Right renal pelvis (tissue), 4 donors: ENCODE measurements around the gene AFDN. TPM values are rescaled to one million over a fixed set of nuclear protein-coding genes. Genes with fewer than 3 reads are reported as not detected.

Experiments used
- DNase-seq, 4 donors: peaks; one replicate each; pipeline ENCODE4 v3.0.0-alpha.2; 2013; ENCODE audit warnings: low read depth in 4 of 4, low spot score in 3 of 4, missing footprints in 1 of 4
- polyA plus RNA-seq, 4 donors: library from polyadenylated mRNA; unstranded; fragments of 120-200 nt; gene quantifications; one replicate each; pipeline ENCODE4 v1.2.1, GENCODE V29; 2013; ENCODE audit not compliant: insufficient read length in 4 of 4

Gene AFDN
- polyA plus RNA-seq, 4 donors: 162 to 199 (median 171) TPM

DNA sequence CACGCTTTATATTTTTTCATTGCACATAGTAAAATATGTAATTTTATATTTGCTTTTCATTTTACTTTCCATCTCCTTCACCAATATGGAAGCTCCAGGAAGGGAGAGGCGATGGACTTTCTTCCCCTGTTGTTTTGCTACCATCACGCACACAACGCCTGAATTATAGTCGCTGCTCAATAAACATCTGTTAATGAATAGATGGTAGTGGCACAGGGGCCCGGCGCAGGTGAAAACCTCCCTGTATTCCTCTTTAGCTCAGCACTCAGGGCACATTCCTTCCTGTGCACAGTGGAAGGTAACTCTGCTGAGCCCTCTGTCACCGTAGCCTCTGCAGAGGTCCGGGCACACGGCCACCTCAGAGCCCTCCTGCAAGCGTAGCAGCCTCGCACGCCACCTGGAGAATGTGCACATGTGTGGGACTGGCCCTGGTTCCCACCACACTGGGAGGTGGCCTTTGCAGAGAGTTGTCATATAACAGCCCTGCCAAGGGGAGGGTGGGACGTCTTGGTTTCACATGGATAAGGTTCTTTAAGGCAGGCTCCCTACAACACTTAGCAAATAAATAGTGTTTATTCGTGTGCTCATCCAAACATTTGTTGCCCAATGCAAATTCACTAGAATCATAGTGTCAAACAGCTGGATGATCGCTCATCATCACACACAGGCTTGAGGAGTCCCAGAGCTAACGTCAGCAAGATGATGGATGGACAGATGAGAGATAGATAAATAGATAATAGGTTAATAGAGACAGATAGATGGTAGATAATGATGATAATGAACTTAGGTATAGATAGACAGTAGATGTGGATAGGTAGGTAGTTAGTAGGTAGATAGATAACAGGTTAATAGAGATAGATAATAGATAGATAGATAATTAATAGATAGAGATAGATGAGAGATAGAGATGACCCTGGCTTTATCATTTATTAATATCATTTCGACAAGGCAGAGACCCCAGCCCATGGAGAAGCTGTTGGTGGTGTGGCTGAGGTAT lies 32.3 kb upstream of the AFDN start:
- no peak for DNase-seq

DNA sequence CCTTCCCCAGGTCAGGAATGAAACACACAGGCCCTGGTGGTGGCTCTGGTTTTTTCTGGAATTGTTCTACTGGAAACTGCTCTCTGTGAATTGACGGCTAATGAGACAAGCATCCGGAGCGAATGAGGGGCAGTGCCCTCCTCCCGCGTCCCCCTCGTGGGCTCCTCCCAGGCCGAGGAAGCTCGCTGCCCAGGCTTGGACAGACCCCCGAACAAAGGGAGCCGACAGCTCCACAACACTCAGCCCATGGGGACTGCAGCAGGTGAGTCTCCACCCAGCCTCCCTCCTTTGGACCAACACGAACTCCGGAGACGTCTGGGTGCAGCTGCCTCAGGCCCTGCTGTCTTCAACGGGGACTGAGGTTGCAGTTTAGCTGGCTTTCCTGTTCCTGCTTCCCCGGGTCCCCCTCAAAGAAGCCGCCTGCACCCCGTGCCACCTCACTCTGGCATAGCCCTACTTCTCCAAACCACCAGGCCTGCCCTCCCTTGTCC lies 31.3 kb upstream of the AFDN start:
- peak in 1 of 4 donors; percentile 47 for DNase-seq

DNA sequence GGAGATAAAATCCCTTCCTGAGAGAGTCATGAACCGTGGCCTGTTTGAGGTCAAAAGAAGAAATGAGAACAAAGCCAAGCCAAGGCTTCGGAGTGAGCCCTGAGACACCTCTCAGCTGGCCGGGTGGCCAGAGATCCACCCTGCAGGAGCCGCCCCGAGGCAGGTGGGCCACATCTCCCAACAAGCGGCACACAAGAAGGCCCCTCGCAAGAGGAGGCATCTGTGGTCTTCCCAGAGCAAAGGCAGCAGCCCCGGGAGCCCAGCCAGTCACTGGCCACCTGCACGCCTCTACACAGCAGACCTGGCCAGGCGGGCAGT lies 30.9 kb upstream of the AFDN start:
- DNase-seq: no peak

DNA sequence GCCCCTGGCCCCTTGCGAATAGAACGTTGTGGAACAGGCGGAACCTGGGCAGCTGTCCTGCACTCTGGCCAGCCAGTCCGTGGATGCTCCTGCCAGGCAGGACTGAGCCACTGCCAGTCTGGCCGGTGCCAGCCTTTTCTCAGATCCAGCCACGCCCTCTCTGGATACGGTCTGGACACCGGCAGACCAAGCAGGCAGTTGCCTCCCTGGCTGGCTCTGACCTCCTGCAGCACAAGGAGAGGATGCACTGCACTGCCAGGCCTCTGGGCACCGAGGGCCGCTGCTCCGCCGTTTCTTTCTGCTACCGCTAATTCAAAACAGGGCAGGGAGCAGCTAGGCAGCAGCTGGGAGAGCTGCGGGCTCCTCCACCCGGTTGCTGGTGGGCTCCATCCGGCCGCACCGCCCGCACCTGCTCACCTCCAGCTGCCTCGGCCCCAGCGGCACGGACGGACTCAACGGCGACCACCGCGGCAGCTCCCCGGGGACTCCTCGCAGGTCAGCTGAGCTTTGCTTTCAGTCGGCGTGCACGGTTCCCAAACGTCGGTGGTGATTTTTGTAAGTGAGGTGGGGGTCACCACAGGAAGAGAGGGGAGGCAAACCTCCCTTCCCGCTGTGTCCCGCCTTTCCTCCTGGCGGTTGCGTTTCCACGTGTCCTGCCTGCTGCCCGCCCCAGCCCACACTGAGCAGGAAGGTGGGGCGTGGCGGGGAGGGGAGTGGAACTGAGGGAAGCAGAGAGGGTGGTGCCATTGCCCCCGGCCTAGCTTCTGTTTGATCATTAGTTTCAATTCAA lies 30.3 kb upstream of the AFDN start:
- DNase-seq: no peak

DNA sequence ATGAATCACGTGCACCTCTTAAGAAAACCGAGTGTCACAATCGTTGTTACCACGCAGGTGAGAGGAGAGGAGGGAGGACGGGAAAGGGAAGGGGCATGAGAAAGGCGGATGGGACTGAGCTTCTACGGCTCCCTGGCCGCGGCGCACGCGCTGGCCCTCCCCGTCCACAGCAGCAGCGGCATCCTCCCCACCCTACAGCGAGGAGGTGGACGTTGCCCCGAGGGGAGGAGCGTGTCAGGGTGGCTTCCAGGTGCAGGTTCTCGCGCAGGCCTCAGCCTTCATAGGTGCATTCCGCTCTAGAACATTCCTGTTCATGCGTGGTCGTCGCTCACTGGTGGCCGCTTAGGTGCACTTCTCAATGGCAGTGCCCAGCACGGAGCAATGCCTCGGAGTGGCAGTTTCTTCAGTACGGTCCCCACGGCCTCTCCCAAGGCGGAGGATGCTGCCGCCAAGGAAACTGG lies 29.7 kb upstream of the AFDN start:
- no peak for DNase-seq

DNA sequence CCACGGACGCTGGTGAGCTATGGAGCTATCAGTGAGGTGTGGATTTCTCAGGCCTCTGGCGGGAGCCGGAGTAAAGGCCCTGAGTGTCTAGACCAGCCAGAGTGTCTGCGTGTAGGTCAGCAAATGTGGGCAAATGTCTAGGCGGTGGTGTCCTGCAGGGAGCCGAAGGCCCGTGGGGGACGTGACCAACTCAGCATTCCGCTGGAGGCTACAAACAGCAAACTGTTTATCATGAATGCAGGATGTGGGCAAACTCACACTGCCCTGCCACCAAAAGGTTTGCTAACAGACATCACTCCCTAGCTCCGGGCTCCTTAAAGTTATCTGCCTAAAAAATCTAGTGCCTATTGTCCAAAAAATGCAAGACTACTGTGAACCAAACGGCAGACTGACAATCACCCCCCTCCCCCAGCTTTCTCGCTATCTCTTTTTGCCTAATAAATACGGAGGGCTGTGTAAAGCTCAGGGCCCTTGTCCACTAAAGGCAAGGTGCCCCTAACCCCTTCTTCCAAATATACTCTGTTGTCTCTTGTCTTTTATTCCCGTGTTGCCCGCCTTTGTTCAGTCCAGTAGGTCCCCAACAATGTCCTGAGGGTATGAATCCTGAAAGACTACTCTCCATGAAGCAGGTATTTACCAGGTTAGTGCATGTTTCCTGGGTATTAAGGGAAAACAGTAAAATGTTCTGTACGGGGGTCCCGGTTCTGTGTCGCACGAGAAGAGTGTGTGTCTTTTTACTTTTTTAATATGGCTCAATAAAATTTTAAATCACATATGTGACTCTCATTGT lies 29.0 kb upstream of the AFDN start:
- no peak for DNase-seq

DNA sequence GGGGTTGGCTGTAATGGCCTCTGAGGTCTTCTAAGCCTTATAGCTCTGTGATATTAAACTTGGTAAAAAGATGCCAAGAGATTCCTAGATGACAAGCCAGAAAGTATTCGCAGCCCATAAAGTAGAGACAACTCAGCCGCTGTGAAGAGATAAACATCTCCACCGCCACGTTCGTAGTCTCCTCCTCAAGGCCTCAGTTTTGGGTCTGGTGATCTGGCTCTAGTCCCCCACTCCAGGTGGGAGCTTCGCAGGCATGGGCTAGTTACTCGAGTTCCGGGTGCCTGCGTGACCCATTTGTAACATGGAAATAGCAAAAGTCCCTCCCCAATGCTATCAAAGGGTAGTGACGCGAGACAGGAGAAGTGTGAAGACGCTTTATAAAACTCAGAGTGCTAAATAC lies 28.3 kb upstream of the AFDN start:
- no peak for DNase-seq

DNA sequence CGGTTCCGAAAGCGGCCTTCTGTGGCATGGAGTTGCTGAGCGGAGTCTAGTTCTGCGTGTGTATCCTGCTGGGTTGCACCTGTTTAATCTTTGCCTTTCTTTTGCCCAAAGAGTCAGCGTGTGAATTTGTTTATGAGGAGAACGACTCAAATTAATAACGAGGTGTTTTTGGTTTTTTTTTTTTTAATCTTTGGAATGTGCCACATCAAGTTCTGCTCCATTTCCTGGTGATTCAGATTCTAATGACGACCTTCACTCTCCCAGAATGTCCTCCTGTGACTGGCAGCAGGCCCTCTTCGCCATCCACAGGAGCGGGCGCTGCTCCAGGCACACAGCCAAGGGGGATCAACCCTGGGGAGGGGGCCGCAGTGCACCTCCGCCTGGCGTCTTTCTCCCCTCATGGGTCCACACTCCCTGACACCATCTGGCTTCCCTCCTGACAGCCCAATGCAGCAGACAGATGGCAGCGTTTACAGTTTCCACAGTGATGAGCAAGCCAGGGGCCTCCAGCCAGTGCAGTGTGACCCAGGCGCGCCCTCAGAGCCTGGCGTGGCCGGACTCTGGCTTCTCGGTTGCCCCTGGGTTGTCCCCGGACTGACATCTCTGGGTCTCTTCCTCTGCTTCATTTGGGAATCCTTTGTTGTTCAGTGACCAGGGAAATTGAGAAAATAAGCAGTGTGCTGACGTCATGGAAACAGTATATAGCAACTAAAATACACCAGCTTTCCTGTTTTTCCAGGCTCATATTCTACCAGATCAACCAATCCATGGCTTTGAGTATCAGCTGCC lies 27.5 kb upstream of the AFDN start:
- no peak for DNase-seq

DNA sequence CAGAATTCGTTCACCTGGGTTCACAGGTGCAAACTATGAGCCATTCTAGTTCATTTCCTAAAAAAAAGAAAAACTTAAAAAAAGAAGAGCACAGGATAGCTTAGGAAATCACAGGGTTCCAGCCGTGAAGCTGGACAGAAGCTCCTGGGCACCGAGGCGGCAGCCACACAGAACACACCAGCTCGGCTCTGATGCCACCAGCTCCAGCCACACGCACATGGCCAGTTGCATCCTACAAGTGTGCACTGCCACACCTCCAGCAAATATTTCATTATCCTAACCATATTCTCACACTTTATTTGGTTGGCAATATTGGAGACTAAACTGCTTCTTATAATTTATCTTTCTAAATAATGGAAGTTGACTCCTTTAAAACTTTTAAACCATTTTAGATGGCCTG lies 26.2 kb upstream of the AFDN start:
- no peak for DNase-seq

DNA sequence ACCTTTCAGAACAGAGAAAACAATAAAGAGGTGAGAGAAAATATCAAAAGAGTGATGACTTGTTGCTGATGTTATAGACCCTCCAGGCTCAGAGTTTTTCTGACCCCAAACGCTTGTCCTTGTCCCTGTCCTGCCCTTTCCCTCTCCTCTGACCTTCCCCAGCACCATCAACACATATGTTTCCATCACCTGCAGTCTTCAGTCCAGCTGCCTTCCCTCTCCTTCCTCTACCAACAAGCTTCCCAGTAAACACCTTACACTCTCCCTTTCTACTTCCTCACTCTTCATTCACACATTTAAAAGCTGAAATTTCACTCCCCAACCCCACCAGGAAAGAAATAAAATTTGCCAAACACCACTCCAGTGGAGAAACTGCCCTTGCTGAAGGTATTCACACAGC lies 25.4 kb upstream of the AFDN start:
- DNase-seq: no peak

DNA sequence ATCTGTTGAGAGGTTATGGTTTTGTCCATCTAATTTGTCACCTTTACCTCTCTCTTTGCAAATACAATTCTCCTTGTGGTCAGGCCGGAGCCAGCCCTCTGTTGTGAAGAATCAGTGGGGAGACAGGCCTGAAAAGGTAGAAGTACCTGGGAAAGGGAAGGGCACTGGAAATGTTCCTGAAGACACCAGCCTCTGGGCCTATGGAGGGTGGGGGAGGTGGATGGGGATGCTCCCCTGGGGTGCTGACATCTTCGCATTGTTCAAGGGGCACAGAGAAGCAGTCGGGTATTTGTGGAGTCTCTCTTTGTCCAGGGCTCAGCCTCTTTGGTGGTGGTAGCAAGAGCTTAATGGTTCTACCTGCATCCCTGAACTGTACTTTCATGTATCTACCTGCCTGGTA lies 24.4 kb upstream of the AFDN start:
- no peak for DNase-seq

DNA sequence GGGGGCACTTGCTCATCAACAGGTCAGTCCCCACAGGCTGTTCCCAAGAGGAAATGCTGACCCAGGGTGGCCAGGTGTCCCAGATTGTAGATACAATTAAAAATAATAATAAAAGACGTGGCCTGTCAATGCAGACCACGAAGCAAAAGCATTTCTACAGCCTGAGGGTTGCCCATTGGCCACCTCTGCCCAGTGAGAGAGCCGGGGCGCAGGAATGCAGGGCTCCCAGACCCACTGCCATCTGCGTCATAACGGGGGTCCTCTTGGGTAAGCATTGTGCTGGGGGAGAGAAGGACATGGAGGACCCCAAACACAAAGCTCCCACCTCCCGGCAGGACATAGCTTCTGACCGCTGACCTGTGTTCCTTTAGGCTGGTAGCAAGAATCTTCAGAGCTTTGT lies 22.9 kb upstream of the AFDN start:
- DNase-seq: no peak

DNA sequence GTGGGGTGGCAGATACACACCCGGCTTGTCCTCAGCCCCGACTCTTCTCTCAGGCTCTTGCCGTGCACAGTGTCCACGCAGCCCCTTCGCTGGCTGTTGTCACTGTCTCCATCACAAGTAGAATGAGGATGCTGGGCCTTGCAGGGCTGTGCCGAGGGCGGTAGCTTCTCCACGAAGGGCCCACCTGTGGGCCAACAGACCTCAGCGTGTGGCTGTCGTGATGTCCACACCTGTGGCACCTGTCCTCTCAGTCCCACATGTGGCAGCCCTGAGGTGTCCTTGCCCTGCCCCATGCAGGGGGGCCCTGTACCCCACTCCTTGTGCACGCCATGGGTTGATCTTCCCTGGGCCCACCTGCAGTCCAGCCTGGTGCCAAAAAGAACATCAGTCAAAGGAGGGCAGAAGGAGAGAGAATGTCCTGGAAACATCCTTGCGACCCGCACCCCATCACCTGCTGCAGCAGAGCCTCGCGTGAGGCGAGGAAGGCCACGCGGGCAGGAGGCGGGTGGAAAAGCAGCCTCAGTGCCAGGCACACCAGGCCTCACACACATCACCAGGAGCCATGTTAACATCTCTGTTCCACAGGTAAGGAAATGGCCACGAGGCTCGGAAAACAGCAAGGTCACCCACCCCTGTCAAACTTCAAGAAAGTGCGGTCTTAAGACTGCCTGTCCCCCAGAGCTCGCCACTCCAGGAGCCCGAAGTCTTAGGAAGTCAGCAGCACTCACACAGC lies 22.3 kb upstream of the AFDN start:
- DNase-seq: no peak

DNA sequence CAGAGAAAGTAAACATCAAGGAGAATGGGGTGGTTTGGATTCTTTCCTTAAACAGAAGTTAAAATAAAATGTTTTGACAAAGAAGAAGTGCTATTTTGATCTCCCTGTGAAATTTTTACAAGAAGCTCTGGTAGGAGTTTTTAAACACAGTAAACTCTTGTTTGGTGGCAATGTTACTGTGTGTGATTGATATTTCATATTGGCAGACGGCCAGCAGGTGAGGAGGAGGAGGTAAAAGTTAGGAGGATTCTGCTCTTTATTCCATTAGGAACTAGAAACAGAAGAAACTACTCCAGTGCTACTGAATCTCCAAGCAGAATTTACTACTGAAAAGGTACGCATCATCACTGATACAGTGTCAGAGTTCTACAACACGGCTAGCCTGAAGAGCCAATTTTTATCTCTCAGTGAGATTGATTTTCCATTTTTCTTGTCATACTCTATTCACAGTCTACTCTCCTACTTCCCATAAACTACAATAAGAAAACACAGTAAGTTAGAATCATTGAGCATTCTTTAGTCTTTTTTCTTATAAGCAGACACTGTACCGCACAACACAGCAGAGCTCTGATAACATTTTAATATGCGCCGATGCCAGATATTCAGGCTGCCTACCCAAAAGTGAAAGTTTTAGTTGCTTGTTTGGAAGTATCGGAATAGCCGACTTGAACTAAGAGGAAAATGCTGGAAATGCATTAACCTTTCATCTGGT lies 21.2 kb upstream of the AFDN start:
- no peak for DNase-seq

DNA sequence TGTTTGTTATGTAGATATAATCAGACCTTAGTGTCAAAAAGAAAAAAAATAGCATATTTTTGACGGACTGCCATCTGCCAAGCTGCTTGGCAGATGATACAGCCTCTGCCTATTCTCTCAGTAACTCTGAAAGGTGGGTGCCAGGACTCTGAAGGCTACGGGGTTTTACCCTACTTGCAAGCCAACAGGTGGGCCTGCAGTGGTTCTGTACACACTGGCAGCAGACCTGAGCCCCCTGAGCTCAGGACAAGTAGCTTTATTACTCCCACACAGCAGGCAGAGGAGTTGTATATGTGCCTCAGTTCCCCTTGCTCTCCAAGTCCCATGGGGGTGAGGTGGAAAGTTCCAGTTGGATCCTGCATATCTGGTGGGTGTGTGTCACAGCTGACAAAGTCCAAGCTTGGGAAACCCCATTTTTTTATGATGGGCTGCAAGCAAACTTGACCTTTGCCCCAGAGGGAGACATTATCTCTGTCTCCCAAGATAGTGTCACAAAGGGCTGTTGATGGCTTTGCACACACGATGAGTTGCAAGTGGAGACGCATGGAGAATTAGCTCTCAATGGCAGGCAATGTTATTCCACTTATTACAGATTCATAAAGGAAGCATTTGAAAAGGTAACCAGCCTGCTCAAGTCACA lies 20.5 kb upstream of the AFDN start:
- no peak for DNase-seq

DNA sequence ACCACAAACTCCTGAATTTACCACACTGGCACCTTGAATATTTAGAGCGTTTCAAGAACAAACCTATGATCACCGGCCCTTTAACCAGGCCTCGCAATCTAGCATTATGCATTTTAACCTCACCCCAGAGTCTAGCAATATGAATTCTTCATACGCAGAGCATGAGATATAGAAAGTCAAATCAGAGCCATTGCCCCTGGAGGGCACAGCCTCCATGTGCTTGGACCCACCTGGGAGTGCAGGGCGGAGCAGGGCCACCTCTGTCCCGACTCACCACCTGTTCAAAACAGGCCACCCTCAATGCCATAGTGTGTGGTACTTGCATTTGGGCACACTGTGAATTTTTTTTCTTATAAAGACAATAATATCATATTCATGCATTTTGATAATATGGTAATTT lies 19.5 kb upstream of the AFDN start:
- DNase-seq: no peak

DNA sequence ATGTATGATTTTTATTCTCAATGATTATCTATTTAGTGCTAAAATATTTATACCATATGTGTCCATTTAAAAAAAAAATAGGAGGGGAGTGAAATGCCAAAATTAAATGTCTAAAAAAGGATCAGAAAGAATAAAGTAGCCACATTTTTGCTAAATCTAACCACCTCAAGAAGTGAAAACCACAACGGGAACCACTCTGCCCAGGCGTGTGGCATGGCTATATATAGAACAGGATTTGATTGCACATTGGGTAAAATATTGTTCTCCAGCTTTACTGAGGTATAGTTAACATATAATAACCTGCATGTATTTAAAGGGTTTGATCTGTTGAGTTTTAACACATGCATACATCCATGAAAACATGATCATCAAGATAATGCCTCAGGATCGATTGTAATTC lies 19.0 kb upstream of the AFDN start:
- DNase-seq: no peak

DNA sequence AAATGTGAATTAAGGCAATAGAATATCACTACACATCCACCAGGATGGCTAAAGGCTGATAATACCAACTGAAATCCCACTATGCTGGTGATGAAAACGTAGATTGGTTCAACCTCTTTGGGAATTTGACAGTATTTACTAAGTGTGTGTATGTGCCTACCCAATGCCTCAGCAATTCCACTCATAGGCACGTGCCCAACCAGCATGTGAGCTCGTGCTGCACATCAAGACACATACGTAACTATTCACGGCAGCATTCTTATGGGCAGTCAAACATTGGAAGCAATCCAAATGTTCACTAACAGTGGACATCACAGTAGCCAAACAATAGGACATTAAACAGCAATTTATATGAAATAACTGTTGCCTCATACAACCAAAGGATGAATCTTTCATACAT lies 15.7 kb upstream of the AFDN start:
- no peak for DNase-seq
